NCI-H187 treated with DMSO at 0.1 percent for 48 hours (cell line): ENCODE data around the gene SH3BP1.
"Not testable (repeated sequence)": the region's sequence is repeated elsewhere in the genome, so short reads cannot be mapped to it uniquely, and the experiment has no call there.

Source experiments
- DNase-seq: peaks from one replicate; lab custom pipeline; 2025; lab: John Stamatoyannopoulos, UW

SH3BP1 gene

DNA sequence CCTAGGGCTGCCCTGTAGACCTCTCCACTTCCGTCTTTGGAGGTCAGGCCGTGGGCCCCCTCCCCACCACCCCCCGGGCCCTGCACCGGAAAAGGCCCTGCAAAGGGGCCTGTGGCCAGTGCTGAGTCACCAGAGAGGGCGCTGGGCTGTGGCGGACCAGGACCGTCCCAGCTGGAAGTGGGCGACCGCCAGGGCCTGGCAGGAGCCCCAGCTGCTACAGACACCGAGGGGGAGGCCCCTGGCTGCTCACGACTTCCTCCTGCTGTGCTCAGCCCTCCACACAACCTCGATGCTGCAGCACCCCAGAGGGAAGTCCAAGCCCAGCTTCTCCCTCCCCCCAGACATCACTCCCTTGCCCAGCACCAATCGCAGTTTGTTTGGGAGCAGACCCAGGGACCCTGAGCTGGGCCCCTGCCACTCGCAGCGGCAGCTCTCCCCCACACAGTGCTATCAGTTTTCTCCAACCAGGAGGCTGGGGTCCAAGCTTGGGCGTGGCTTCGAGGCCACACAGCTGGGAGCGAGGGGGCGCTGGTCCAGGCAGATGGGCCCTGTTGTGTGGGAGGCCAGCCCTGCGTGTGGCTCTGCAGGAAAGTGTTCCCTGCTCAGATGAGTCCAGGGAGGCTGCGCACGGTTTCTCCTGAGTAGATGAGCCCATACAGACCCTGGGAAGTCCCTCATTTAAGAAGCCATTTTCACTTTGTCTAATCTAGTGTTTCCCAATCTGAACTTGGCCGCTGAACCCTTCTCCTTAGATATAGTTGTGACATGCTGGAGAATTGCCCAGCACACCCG is 5.6 kb upstream of the SH3BP1 start:
- no peak for DNase-seq

- DNase-seq = no peak
These were observed 5.0 kb upstream of the SH3BP1 start for GRCh38 chr22:37634417-37634924.

DNA sequence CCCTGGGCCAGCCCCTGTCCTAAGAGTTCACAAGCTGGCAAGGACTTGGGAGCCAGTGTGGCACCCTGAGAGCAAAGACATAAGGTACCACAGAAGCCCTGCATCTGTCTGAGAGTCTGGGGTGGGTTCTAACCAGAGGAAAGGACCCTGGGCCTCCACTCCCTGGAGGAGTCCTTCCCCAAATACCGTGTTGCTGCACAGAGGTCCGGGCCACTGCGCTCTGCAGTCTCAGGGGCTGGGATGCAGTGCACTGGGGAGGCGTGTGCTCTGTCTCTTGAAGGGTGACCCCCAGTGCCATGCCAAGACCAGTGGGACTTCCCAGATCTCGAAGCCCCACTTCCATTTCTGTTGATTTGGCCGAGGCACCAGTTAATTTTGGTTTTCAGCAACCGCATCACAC is 4.3 kb upstream of the SH3BP1 start:
- no peak for DNase-seq

- no peak for DNase-seq
These were observed 3.1 kb upstream of the SH3BP1 start for GRCh38 chr22:37636186-37636948.

DNA sequence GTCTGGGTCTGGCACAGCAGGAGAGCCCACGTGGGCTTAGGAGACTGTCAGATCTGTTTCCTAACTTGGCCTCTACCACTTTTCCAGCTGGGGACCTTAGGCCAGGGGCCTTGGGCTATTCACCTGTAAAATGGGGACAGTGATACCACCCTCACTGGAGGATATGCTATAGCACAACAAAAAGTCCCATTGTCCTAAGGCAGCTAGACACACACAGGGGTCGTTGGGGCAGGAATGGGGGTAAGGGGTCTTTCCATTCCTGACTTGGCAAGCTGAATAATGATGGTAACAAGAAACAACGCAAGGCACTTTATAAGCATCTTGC is 2.6 kb upstream of the SH3BP1 start:
- no peak for DNase-seq

GRCh38 chr22:37638391-37639069 is 939 bp upstream of the SH3BP1 start:
- no peak for DNase-seq

DNA sequence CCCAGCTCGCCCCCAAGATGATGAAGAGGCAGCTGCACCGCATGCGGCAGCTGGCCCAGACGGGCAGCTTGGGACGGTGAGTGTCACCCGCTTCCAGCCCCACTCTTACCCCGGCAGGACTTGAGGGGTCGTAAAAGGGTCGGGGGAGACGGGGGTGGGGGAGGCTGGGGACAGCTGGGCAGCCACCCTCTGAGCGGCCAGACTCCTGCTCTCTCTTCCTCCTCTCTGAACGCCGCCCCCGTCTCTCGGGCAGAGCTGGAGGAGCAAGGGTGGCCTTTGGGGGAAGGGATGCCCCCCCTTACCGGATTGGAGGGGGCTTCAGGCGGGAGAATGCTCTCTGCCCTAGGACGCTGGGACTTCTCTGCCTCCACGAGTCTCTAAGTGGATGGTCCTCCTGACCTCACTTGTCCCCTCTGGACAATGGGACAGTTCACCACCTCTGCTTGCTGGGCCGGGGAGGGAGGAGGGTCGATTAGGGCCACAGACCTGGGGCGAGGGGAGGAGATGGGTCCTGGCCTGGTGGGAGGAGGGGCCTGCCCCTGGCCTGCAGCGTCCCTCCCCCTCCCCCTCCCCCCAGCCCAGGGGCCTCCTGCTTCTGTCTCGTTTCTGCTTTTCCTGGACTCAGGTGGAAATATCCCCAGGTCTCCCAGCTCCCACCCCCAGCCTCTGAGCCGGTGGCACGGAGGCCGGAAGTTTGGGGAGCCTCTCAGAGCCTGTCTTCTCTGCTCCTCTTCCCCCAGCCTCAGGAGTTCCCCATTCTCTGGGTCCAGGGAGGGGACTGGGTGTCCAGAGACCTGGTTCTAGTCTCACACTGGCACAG is 512 bp downstream of the SH3BP1 start:
- no peak for DNase-seq

- no peak for DNase-seq
These were observed 1.4 kb downstream of the SH3BP1 start for GRCh38 chr22:37640591-37641560.

GRCh38 chr22:37641561-37641949 is 2.1 kb downstream of the SH3BP1 start:
- no peak for DNase-seq

- DNase-seq = no peak
These were observed 3.9 kb downstream of the SH3BP1 start for GRCh38 chr22:37643225-37643847.

GRCh38 chr22:37647317-37647716 is 7.8 kb downstream of the SH3BP1 start:
- DNase-seq = no peak

DNA sequence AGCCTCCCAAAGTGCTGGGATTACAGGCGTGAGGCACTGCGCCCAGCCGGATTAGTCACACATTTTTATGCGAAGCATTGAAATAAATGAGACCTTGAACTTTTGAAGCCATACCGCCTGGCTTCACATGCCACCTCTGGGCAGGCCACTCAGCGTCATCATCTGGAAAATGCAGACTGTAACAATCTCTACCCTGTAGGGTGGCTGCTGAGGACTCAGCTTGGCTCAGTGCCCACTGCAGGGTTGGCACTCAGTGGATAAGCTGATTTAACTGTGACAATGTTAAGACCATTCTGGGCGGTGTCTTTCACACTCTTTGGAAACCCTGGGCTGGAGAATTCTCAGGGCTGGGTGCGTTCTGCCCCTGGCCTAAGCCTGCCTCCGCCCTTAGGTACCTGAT is 8.5 kb downstream of the SH3BP1 start:
- DNase-seq = no peak

DNA sequence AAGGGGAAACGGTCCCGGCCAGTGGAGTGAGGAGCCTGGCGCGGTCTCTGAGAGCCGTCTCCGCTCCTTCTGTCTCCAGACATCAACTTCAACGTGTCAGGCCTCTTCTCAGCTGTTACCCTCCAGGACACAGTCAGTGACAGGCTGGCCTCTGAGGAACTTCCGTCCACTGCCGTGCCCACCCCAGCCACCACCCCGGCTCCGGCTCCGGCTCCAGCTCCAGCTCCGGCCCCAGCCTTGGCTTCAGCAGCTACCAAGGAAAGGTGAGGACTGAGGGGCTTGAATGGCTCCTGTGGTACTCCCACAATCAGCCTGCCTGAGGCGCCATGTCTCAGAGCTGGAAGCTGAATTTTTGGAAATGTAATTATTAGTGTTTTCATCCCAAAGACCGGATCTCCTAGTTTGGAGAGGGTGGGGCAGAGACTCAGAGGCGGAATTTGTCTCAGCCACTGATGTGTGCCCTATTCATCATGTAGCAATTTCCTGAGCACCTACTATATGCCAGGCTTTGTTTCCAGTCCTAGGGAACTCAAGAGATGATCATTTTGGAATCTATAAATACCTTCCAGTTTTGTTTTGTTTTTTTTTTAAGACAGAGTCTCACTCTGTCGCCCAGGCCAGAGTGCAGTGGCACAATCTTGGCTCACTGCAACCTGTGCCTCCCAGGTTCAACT is 11.1 kb downstream of the SH3BP1 start:
- no peak for DNase-seq

- DNase-seq = no peak
These were observed 15.2 kb downstream of the SH3BP1 start for GRCh38 chr22:37654563-37655251.

DNA sequence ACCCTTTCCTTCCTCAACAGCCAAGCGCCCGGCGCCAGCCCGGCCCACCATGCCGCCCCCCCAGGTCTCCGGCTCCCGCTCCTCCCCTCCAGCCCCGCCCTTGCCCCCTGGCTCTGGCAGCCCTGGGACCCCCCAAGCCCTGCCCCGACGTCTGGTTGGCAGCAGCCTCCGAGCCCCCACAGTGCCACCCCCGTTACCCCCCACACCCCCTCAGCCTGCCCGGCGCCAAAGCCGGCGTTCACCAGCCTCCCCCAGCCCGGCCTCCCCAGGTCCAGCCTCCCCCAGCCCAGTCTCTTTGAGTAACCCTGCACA is 15.7 kb downstream of the SH3BP1 start:
- DNase-seq = no peak

GRCh38 chr22:37656583-37656982 is 17.1 kb downstream of the SH3BP1 start:
- not testable (repeated sequence) for DNase-seq

- no peak for DNase-seq
These were observed 18.2 kb downstream of the SH3BP1 start for GRCh38 chr22:37657590-37658132.

DNA sequence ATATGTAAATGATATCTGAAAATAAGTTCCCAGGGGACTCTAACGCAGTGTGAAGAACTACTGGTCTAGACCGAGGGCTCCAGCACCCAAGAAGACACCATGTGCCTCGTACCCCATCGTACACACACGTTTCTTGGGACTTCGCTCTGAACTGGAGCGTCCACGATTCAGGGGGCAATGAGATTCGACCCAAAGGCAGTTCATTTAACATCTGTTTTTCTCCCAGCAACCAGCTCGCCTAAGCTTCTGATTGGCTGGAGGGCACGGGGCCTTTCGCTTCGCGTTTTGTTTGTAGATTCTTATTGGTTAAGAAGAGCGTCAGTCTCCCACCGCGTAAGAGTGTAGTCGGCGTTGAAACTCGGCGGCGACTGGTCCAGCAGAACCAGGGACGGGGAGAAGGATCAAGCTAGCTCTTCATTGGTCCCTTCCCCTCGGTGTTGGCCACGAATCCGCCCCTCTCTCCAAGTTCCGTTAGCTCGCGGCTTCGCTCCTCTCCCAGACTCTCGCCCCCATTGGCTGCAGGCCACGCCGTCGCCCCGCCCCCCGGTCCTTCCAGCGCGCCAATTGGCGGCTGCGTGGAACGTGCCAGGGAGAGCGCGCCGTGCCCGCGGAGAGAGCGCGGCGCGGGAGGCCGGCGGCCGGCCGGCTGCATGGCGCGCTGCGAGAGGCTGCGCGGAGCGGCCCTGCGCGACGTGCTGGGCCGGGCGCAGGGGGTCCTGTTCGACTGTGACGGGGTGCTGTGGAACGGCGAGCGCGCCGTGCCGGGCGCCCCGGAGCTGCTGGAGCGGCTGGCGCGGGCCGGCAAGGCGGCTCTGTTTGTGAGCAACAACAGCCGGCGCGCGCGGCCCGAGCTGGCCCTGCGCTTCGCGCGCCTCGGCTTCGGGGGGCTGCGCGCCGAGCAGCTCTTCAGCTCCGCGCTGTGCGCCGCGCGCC is 18.9 kb downstream of the SH3BP1 start, which contains the start of gene PDXP:
PDXP (plus strand) TSS at position 591 of the 933 bp plus-strand sequence; CDS start at position 651, 60 bp downstream.
- DNase-seq = peak; percentile 94
